HG03103 (cell line): ENCODE data around the gene MT1G.
"Not testable (repeated sequence)": the region's sequence is repeated elsewhere in the genome, so short reads cannot be mapped to it uniquely, and the experiment has no call there.

Experiments used
- ATAC-seq: cut with Tn5 transposase; IDR thresholded peaks from one replicate; pipeline ENCODE4 v1.9.1; 2021; ENCODE audit warnings: low read depth; ENCODE audit not compliant: unreplicated experiment

MT1G gene

GRCh38 chr16:56686758-56687157, 18.9 kb upstream of the MT1G start:
- ATAC-seq: no peak

- no peak for ATAC-seq
These were observed 17.2 kb upstream of the MT1G start for GRCh38 chr16:56684926-56685590.

DNA sequence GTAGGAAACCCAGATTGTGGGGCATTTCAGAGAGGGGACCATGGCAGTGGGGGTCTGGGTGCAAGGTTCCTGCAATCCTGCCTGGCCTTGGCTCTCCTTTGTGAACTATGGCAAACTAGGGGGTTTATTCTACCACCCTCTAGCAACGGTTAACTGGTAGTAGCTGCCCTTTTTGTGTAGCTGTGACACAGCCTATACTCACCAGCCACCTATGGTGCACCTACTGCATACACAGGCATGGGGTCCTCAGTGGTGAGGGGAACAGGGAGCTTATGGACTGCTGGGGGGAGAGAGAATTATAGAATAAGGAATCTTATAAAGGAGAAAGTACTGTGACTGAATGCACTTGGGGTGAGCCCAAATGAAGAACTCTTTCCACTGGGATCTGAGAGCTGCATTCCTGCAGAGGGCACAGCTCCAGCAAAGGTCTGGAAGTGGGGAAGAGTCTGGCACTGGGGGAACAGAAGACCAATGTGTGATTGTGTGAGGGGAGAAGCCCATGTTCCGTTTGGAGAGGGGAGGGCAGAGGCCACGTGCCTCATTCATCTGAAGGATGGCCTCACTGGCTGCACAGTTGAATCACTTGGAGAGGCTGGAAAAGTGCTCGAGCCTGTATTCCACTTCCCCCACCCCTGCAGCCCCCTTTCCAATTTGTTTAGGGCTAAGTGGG, 16.5 kb upstream of the MT1G start:
- no peak for ATAC-seq

GRCh38 chr16:56683424-56684172, 15.7 kb upstream of the MT1G start:
- no peak for ATAC-seq

DNA sequence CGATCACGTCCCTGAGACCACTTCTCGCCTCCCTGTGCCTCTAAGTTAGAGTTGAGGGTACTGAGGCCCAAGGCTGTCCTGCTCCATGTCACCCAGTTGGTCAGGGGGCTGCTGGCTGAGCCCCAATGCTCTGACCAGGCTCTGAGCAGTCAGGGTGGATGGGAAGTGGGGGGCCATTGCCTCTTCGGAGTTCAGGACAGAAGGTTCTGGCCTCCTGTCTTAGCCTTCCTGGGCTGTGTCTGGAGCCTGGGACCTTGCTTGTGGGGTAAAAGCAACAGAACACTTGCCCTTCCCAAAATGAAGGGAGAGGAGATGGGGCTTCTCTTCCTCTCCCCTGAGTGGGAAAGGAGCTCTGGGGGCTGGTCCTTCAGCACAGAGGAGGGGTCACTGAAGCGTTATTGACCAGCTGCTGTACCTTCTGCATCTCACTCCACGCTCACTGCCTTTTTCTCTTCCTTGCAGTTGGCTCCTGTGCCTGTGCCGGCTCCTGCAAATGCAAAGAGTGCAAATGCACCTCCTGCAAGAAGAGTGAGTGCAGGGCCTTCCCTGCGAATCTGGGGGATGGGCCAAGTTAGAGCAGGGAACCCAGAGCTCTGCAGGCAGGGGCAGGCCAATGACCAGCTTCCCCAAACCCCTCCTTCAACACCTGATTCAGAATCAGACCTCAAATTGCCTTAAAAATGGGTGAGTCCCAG, 15.0 kb upstream of the MT1G start:
- ATAC-seq: no peak

DNA sequence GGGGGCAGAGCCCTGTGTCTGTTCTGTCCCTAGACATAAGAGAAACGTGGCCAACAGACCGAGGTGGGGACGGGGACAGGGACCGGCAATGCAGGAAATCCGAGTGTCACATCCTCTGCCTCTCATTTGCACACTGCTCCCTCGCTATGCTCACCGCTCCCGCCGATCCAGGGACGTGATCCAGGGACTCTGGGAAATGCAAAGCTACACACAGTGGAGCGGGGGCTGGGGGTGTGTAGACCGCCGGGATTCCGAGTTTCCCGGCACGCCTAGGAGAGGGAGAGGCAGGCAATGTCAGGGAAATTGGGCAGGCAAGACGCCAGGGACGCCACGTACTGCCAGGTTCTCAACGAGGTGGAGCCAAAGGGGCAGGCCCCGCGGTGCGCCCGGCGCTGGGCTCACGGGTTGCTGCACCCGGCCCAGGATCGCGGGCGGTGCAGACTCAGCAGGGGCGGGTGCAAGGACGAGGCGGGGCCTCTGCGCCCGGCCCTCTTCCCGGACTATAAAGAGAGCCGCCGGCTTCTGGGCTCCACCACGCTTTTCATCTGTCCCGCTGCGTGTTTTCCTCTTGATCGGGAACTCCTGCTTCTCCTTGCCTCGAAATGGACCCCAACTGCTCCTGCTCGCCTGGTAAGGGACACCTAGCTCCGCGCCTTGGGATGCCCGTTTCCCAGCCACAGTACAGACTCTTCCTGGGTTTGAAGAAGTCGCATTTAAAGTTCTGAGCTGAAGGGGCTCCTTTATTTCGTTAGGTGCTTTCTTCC, 14.3 kb upstream of the MT1G start, which contains the start of gene MT1X:
Gene MT1X, plus strand, starts transcription at position 532 of the 764 bp plus-strand sequence. Its CDS starts 71 bp downstream, at position 603.
- ATAC-seq: peak; percentile 96

- ATAC-seq: no peak
These were observed 12.0 kb upstream of the MT1G start for GRCh38 chr16:56679818-56680217.

GRCh38 chr16:56679078-56679730, 11.3 kb upstream of the MT1G start:
- no peak for ATAC-seq

DNA sequence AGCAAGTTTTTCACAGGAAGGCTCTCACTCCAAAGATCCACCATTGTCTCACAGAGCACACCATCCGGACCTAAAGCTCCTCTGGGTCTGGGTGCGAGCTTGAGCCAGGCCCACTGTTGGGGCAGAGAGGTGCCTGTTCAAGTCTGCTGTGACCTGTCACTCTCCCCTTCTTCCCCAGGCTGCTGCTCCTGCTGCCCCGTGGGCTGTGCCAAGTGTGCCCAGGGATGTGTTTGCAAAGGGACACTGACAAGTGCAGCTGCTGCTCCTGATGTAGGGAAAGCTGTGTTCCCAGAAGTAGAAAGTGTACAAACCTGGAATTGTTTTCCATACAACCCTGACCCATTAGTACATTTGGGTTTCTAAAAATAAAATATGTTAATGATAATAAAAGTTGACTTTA, 9.6 kb upstream of the MT1G start:
- no peak for ATAC-seq

- ATAC-seq: no peak
These were observed 7.9 kb upstream of the MT1G start for GRCh38 chr16:56675685-56676210.

DNA sequence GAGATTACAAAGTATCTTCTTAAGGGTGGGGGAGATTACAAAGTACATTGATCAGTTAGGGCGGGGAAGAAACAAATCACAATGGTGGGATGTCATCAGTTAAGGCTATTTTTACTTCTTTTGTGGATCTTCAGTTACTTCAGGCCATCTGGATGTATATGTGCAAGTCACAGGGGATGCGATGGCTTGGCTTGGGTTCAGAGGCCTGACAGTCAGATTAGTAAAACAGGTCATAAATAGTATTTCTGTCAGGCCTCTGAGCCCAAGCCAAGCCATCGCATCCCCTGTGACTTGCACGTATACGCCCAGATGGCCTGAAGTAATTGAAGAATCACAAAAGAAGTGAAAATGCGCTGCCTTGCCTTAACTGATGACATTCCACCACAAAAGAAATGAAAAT, 6.7 kb upstream of the MT1G start:
- ATAC-seq: not testable (repeated sequence)

DNA sequence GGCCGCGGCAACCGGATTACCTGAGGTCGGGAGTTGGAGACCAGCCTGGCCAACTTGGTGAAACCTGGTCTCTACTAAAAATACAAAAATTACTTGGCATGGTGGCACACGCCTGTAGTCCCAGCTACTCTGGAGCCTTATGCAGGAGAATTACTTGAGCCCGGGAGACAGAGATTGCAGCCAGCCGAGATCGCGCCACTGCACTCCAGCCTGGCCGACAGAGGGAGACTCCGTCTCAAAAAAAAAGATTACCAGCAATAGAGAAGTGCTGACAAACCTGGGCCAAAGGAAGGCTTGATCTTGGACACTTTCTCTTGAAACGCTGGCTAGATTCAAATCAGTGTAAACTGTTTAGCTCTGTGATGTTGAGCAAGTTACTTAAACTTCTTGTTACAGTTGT, 6.1 kb upstream of the MT1G start:
- ATAC-seq: no peak

GRCh38 chr16:56672761-56673536, 5.1 kb upstream of the MT1G start:
- no peak for ATAC-seq

DNA sequence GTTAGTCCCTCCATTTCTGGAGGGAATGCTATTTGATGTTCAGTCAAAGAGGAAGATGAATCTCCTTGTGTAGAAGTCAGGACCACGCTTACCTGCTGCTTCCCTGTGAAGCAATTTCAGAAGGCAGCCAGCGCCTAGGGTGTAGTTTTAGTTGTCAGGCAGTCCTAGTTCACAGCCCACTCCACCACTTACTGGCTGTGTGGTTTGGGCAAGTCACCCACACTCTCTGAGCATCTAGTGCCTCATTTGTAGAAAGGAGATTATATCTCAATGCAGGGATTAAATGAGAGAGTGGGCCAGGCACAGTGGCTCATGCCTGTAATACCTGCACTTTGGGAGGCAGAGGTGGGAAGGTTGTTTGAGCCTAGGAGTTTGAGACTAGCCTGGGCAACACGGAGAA, 4.3 kb upstream of the MT1G start:
- ATAC-seq: not testable (repeated sequence)

GRCh38 chr16:56671691-56672090, 3.8 kb upstream of the MT1G start:
- not testable (repeated sequence) for ATAC-seq

DNA sequence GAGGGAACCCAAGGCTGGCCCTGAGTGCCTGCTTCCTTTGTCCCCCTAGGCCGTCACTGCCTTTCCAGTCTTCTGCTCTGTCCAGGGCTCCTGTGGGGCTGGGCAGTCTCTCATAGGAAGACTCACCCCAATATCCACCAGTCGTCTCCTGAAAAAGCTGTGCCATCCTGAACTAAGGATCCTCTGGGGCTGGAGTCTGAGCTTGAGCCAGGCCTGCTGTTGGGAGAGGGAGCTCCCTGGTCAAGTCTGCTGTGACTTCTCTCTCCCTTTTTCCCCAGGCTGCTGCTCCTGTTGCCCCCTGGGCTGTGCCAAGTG, 2.7 kb upstream of the MT1G start:
- ATAC-seq: no peak

DNA sequence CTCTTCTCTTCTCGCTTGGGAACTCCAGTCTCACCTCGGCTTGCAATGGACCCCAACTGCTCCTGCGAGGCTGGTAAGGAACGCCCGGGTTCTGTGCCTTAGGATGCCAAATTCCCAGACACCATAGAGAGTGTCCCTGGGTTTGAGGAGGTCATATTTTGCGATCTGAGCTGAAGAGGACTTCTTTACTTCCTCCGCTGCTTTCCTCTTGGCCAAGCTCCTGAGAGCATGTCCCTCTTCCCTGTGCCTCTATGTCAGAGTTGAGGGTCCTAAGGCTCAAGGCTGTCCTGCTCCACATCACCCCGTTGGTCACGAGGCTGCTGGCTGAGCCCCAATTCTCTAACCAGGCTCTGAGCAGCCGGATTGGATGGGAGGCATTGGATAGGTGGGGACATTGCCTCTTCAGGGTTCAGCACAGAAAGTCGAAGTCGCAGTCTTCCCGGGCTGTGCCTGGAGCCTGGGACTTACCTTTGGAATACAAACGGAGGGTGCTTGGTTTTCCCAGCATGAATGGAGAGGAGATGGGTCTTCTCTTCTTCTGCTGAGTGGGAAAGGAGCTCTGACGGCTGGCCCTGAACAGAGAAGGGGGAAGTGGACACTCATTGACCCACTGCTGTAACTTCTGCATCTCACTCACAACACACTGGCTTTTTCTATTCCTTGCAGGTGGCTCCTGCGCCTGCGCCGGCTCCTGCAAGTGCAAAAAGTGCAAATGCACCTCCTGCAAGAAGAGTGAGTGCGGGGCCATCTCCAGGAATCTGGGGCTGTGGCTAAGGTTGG, 2.2 kb upstream of the MT1G start:
- no peak for ATAC-seq
